ENCODE data around the gene XYLB.

Gene XYLB

DNA sequence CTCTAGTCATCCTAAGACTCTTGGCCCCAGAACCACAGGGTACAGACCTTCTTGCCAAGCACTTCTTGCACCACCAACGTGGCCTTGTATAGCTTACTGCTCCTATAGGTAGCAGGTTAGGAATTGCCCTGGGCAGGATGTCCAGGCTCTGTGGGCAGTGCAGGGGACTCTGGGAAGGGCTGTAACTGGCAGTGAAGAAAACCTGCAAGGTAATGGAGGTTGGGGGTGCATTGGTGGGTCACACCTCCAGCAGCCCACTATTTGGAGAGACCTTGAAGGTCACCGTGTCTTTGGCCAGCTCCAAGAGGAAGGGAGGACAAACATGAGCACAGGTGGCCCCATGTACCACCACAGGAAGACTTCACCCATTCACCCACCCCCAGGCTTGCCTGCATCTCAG lies 21.3 kb upstream of the XYLB start:
- no peak for DNase-seq

- no peak for DNase-seq
Observed at GRCh38 chr3:38327335-38328009, 19.1 kb upstream of the XYLB start.

DNA sequence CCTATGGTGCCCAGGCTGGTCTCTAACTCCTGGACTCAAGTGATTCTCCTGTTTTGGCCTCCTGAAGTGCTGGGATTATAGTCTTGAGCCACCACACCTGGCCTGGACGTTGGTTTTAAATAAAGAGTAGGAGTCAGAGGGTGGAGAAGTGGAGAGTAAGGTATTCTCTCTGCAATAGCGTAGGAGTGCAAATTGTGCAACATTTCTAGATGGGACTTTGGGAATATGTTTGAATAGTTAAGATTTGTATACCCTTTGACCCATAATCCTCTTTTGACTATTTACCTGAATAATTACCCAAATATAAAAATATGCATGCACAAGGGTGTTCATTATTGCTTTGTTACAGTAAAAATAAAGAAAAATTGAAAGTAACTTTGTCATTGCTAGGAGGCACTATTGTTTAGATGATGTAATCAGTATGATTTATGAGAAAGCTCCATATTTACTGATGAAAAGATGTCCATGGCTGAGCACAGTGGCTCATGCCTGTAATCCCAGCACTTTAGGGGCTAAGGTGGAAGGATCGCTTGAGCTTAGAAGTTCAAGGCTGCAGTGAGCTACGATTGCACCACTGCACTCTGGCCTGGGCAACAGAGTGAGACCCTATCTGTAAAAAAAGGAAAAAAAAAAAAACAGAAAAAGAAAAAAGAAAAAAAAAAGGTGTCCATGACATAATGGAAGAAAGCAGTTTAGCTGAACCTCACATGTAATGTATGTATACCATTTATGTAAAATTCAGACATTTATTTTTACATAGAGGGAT lies 15.1 kb upstream of the XYLB start:
- DNase-seq, result no peak

DNA sequence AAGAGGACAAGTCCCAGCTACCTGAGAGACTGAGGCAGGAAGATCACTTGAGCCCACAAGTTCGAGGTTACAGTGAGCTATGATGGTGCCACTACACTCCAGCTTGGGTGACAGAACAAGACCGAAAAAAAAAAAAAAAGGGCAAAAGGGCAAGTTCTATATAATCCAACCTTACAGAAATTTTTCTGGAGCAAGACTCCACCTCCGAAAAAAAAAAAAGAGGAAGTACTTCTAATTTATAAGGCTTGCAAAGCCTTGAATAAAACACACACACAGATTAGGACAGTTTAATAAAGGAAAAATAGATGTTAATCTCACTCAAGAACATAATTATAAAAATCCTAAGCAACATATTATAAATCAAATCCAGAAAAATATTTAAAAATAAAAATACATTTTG lies 14.4 kb upstream of the XYLB start:
- DNase-seq, result no peak

DNA sequence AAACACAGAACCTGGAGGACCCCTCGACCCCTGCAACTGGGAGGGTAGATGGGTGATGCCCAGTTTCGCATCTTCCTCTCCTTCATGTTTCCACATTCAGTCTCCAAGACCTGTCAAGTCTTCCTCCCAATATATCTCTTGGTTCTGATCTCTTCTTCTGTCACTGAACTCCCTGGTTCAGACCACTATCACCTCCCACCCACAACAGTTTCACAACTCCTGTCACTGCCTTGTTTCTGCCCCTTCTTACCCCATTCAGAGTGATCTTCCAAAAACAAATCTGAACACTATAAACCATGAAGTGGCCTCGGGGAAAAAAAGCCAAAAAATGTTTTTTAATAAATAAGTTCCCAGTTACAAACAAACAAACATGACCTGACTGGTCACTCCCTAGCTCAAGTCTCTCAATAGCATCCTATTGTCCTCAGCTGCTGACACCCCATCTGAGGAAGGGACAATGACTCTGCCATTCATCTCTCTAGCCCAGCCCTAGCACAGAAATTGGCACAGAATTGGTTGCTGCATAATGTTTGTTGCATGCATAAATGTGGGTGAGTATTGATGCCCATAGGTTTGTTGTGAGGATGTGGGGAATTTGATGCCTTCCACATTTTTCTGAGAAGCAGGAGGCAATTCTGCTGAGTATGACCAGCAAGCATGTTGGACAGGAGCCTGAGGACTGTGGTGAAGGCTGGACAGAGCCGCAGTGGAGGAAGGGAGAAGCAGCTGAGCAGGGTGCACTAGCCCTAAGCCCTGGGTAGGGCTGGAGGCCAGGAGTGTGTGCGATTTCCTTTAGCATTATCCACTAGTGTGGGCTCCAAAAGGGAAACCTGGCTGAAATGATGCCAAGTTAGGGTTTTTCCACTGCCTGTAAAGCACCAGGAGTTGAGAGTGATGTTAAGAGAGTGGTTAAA lies 12.2 kb upstream of the XYLB start:
- DNase-seq, result no peak

- no peak for DNase-seq
Observed at GRCh38 chr3:38335263-38335662, 11.3 kb upstream of the XYLB start.

DNA sequence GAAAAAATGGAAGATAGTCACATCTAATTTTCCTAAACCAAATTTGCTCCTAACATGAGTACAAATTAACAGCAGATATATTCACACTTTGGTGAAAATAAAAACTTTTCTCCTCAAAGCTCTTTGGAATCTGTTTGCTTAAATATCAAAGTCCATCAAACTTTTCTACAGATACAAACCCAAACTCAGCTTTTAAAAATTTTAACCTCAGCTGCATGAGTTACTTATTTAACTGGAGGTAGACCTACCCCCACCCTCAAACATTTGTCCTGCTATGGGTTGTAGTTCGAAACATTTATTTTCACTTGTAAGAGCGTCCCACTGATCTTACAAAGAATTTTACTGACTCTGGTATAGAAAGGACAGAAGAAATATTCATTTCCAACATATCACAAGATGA lies 8.9 kb upstream of the XYLB start:
- no peak for DNase-seq

- DNase-seq, result no peak
Observed at GRCh38 chr3:38343797-38344594, 2.6 kb upstream of the XYLB start.

DNA sequence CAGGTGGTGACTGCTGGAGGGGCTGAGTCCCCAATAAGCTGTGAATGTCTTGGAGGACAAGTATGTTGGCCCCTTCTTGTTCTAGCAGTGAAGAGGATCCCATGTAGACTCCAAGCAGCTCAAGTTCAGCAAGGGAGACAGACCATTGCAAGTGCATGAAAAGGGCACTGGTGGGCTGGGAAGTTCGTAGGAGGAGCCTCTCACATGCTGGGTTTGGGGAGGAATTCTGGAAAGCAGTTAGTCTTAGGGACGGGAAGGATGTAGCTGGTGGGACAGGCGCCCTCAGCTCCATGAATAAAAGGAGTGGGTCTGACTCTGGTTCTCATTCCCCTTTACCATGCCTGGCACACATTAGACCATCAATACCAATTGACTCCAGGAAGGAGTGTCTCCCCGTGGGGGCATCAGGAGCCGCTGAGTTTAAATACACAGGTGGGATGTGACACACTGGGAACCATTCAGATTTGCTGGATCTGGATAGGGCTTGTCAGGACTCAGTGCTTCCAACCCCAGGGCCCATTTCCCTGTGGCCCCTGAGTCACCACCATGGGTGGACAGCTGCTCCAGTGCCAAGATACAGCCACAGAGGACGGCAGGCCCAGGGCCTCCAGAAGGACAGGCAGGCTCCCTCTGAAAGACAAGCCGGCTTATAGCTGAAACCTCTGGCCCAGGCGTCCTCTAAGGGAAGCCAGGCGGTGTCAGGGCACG lies 552 bp upstream of the XYLB start:
- DNase-seq, result no peak

- no peak for DNase-seq
Observed at GRCh38 chr3:38347421-38348200, 1.0 kb downstream of the XYLB start.

DNA sequence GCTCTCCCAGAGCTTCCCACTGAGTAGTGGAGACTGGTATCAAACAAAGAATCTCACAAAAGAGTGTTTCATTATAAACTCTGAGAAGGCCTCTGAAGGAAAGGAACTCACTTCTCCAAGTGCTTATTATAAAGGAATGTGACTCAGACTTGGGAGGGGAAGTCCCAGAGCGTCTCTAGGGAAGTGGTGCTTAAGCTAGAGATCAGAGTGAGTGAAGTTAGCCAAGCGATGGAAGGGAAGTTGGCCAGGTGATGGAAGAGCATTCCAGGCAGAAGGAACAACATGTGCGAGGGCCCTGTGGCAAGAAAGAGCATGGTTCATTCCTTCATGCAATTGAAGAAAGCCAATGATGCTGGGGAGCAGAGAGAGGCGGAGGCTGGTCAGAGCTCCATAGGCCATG lies 2.3 kb downstream of the XYLB start:
- no peak for DNase-seq

DNA sequence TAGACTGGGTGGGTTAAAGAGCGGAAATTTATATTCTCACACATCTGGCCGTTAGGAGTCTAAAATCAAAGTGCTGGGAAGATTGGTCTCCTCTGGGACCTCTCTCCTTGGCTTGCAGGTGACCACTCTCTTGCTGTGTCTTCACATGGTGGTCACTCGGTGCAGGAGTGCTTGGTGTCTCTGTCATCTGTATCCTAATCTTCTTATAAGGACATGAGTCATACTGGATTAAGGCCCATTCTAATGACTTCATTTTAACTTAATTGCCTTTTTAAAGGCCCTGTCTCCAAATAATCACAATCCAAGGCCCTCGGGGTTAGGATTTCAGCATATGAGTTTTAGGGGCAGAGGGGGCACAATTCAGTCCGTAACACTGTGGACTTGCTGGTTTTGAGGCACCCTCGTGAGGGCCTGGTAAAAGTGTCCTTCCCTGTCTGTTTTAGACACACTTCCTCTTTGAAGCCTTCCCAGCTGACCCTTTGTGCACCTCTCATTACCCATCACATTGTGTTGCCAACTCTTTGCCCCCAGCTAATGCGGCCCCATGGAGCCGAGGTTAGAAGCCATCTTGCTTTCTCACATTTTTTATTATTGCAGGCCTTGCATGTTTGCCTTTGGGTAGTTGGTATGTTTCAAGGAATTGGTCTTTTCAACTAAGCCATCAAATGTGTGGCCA lies 3.2 kb downstream of the XYLB start:
- DNase-seq, result no peak

- no peak for DNase-seq
Observed at GRCh38 chr3:38353151-38353550, 6.6 kb downstream of the XYLB start.

DNA sequence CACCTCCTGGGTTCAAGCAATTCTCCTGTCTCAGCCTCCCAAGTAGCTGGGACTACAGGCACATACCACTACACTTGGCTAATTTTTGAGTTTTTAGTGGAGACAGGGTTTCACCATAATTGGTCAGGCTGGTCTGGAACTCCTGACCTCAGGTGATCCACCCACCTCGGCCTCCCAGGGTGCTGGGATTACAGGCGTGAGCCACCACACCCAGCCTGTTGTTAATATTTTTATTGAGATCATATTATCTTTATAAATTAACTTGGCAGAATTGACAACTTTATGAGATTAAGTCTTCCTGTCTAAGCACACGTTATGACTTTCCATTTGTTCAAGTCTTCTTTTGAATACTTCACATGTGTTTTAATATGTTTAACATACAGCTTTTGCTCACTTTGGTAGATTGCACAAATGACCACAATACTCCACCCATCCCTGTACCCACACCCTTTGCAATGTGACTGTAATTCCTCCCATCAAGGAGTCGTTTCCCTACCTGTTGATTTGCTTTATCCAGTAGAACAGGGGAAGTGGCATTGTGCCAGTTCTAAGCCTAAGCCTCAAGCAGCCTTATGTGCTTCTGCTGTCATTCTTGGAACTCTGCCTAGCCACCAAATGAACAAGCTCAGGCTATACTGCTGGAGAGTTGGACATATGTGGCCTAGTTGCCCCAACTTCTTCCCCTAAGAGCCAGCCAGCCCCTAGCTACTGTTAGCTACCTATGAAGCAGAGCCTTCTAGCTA lies 8.2 kb downstream of the XYLB start:
- DNase-seq, result no peak

DNA sequence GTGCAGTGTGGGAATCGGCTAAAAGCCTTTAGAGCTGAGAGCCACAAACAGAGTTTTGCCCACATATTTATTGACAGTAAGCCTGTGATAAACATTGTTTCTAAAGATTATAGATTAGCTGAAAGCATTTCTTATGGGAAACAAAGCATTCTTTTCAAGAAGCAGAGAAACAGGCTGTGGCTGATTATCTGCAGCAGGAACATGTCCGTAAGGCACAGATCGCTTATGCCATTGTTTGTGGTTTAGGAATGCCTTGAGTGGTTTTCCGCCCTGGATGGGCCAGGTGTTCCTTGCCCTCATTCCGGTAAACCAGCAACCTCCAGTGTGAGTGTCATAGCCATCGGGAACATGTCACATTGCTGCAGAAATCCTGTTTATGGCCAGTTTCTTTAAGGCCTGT lies 12.5 kb downstream of the XYLB start:
- no peak for DNase-seq

DNA sequence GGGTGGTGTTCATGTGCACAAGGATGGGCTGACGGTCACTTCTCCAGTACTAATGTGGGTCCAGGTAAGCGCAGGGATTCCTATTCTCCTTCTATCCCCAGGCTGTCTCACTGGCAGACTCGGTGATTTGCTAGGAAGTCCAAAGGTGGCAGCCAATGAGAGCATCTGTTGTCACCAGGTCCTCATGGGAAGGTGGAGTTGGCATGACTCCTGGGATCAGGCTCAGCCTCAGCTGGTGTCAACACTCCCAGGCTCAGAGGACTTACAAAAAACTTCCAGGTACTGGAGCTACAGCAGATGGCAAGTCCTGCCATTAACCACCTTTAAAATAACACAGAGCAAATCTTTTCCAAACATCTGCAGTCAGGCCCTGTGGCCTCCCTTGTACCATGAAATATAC lies 13.8 kb downstream of the XYLB start:
- DNase-seq, result no peak

- no peak for DNase-seq
Observed at GRCh38 chr3:38361496-38361895, 14.9 kb downstream of the XYLB start.

GRCh38 chr3:38362825-38363224 lies 16.2 kb downstream of the XYLB start:
- no peak for DNase-seq

GRCh38 chr3:38364721-38365400 lies 18.3 kb downstream of the XYLB start:
- no peak for DNase-seq

Data from NCI-H526 treated with DMSO at 0.1 percent for 48 hours (cell line).